GM06990 (cell line): ENCODE measurements around the gene TMEM17.

Experiments used
- DNase-seq: peaks from one replicate; pipeline ENCODE4 v3.0.0-alpha.2; 2011; ENCODE audit not compliant: insufficient read length; ENCODE audit errors: extremely low read depth
- H3K27me3 ChIP-seq: replicated peaks from 2 replicates; pipeline ENCODE4 v1.6.0; 2011; ENCODE audit warnings: low read length; ENCODE audit not compliant: control insufficient read depth, insufficient read depth
- H3K36me3 ChIP-seq: 2 replicates; pipeline ENCODE4 v1.5.1; 2011; ENCODE audit warnings: low read length; ENCODE audit not compliant: control insufficient read depth, insufficient read depth
- H3K4me3 ChIP-seq: replicated peaks from 2 replicates; pipeline ENCODE4 v1.5.1; 2011; ENCODE audit warnings: low read depth, mild to moderate bottlenecking, control low read depth, low read length
- CTCF ChIP-seq: IDR thresholded peaks from 2 replicates; pipeline ENCODE4 v1.5.1; 2011; ENCODE audit warnings: low read length, control low read depth, mild to moderate bottlenecking, inconsistent platforms; ENCODE audit not compliant: insufficient read depth, poor library complexity, severe bottlenecking

Gene TMEM17

GRCh38 chr2:62469114-62469513 is 36.9 kb downstream of the TMEM17 start:
- no peak for DNase-seq
- no peak for TF ChIP-seq CTCF
- H3K27me3 ChIP-seq = no peaks in the 10 kb centered on the region; the same call in 1 of the 2 replicates
- H3K36me3 ChIP-seq = no peaks in the 10 kb centered on the region
- H3K4me3 ChIP-seq = no peak overlapping the region

GRCh38 chr2:62467475-62468321 is 38.3 kb downstream of the TMEM17 start:
- DNase-seq = no peak
- no peak for TF ChIP-seq CTCF
- H3K4me3 ChIP-seq = no peak overlapping the region
- no peaks in the 10 kb centered on the region; the same call in 1 of the 2 replicates for H3K27me3 ChIP-seq
- no peaks in the 10 kb centered on the region for H3K36me3 ChIP-seq

GRCh38 chr2:62467100-62467474 is 38.9 kb downstream of the TMEM17 start:
- DNase-seq = no peak
- TF ChIP-seq CTCF = no peak
- H3K27me3 ChIP-seq = no peaks in the 10 kb centered on the region

GRCh38 chr2:62466503-62466854 is 39.5 kb downstream of the TMEM17 start:
- Histone ChIP-seq H3K36me3 (no peaks in the 10 kb centered on the region), H3K4me3 (no peak overlapping the region), H3K27me3 (no peaks in the 10 kb centered on the region)
- no peak for TF ChIP-seq CTCF
- no peak for DNase-seq

More at GRCh38 chr2:62467100-62467474, 38.9 kb downstream of the TMEM17 start:
- Histone ChIP-seq H3K36me3 (no peaks in the 10 kb centered on the region), H3K4me3 (no peak overlapping the region)

- no peak overlapping the region for H3K4me3 ChIP-seq
- no peaks in the 10 kb centered on the region for H3K27me3 ChIP-seq
- TF ChIP-seq CTCF = no peak
- no peaks in the 10 kb centered on the region for H3K36me3 ChIP-seq
- no peak for DNase-seq
Measured at GRCh38 chr2:62465741-62466502, 40.1 kb downstream of the TMEM17 start.
